AG10803 (cell line): ENCODE measurements around the gene SWI5.
A peak's percentile ranks its signal among the peaks of the same experiment; 100 is the strongest.

Experiments
- DNase-seq: peaks from one replicate; pipeline ENCODE4 v3.0.0; 2010; ENCODE audit warnings: low read depth
- H3K4me3 ChIP-seq: 2 replicates; pipeline ENCODE4 v1.5.1; 2011; ENCODE audit warnings: mild to moderate bottlenecking, low read length, control low read depth
- CTCF ChIP-seq: conservative IDR thresholded peaks from 2 replicates; pipeline ENCODE4 v1.5.1; 2011; ENCODE audit warnings: mild to moderate bottlenecking, low read length, control low read depth, inconsistent platforms

Gene SWI5

GRCh38 chr9:128309551-128309950, 33.5 kb downstream of the SWI5 start:
- no peak for DNase-seq
- H3K4me3 ChIP-seq, result no peak overlapping the region
- no peak for TF ChIP-seq CTCF

- no peak overlapping the region for H3K4me3 ChIP-seq
- no peak for DNase-seq
- TF ChIP-seq CTCF, result no peak
Observed at GRCh38 chr9:128310461-128310860, 34.4 kb downstream of the SWI5 start.

- TF ChIP-seq CTCF, result no peak
- H3K4me3 ChIP-seq, result no peak overlapping the region
- DNase-seq, result no peak
Observed at GRCh38 chr9:128314697-128315096, 38.6 kb downstream of the SWI5 start.

- TF ChIP-seq CTCF, result no peak
- no peak overlapping the region for H3K4me3 ChIP-seq
- no peak for DNase-seq
Observed at GRCh38 chr9:128316421-128316820, 40.3 kb downstream of the SWI5 start.

GRCh38 chr9:128317629-128318028, 41.6 kb downstream of the SWI5 start:
- no peak for TF ChIP-seq CTCF
- DNase-seq, result no peak

GRCh38 chr9:128321343-128321742, 45.3 kb downstream of the SWI5 start:
- peak overlapping the region; percentile 77 for H3K4me3 ChIP-seq
- no peak for DNase-seq

More at GRCh38 chr9:128317629-128318028, 41.6 kb downstream of the SWI5 start:
- no peak overlapping the region for H3K4me3 ChIP-seq

More at GRCh38 chr9:128321343-128321742, 45.3 kb downstream of the SWI5 start:
- TF ChIP-seq CTCF, result no peak
